ENCODE data around the gene SORBS2.

Gene SORBS2

DNA sequence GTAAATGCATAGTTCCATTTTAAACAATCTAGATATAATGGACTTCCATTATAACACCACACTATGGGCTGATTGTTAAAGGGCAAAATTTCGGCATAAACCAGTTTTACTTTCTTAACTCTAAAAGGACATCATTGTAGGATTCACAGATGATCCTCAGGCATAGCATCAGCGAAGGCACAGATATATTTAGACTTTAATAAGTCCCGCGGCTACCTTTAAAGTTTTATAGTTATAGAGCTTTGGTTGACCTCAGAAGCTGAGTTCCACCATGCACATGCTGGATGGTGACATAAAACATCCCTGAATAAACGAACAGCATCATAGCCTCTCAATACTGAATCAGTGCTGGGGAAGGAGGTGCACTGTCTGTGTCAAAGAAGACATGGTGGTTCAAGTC is 151.7 kb downstream of the SORBS2 start:
- peaks cover 3% of the 10 kb centered on the region; the same call in 1 of the 2 replicates for H3K4me1 ChIP-seq (ENCODE audit: control insufficient read depth, insufficient read depth, low read length)
- WGBS (ENCODE audit: insufficient coverage, insufficient read length): no CpG with 5 or more reads among the region's 5 CpGs
- H3K4me3 ChIP-seq (ENCODE audit: low read length): no peak overlapping the region
- no peaks in the 10 kb centered on the region for H3K36me3 ChIP-seq (ENCODE audit: control insufficient read depth, insufficient read depth, low read length)
- no peak overlapping the region for H3K27ac ChIP-seq (ENCODE audit: low read length)
- no peaks in the 10 kb centered on the region for H3K9me3 ChIP-seq (ENCODE audit: control insufficient read depth, insufficient read depth, low read length)
- DNase-seq (ENCODE audit: low read depth, low spot score): no peak
- H3K27me3 ChIP-seq (ENCODE audit: control insufficient read depth, insufficient read depth, low read length): no peaks in the 10 kb centered on the region

DNA sequence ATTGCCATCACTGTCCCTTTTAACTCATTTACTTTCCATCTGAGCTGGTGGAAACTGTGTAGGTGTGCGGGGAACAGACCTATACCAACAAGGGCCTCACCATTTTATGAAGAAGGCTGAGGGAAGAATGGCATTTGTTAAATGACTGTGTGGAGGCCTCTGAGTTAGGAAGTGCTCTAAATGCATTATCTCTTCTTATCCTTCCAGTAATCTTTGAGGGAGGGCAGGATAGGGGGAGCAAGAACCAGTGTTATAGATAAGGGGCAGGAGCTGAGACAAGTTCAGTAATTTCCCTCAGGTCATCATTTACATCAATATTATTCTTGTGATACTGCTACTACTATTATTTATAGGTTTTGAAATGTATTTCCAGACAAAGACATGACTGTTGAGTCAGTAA is 154.3 kb downstream of the SORBS2 start:
- Histone ChIP-seq H3K27me3 (ENCODE audit: control insufficient read depth, insufficient read depth, low read length) (no peaks in the 10 kb centered on the region), H3K9me3 (ENCODE audit: control insufficient read depth, insufficient read depth, low read length) (no peaks in the 10 kb centered on the region), H3K4me1 (ENCODE audit: control insufficient read depth, insufficient read depth, low read length) (peaks cover 5% of the 10 kb centered on the region; the same call in 1 of the 2 replicates), H3K27ac (ENCODE audit: low read length) (no peak overlapping the region), H3K36me3 (ENCODE audit: control insufficient read depth, insufficient read depth, low read length) (no peaks in the 10 kb centered on the region), H3K4me3 (ENCODE audit: low read length) (no peak overlapping the region)
- no peak for DNase-seq (ENCODE audit: low read depth, low spot score)
- WGBS (ENCODE audit: insufficient coverage, insufficient read length): no CpG with 5 or more reads among the region's 1 CpG

DNA sequence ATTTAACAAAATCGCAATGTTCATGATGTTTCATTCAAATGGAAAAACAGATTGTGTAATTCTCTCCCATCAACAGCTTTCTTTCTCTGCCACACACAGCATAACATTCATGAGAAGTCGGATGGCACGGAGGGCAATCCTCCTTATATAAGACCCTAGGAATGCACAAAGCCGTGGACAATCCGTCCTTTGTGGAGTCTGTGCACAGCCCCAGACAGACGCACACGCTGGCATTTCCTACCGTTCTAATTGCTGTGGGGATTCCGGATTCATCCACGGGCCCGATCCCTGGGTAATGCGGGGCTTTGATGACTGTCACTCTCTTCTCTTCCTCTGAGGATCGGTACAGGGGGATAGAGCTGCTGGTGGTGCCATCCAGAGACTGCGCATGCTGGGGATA is 154.8 kb downstream of the SORBS2 start:
- Histone ChIP-seq H3K27ac (ENCODE audit: low read length) (no peak overlapping the region), H3K4me1 (ENCODE audit: control insufficient read depth, insufficient read depth, low read length) (peaks cover 5% of the 10 kb centered on the region; the same call in 1 of the 2 replicates), H3K36me3 (ENCODE audit: control insufficient read depth, insufficient read depth, low read length) (no peaks in the 10 kb centered on the region), H3K9me3 (ENCODE audit: control insufficient read depth, insufficient read depth, low read length) (no peaks in the 10 kb centered on the region), H3K4me3 (ENCODE audit: low read length) (no peak overlapping the region), H3K27me3 (ENCODE audit: control insufficient read depth, insufficient read depth, low read length) (no peaks in the 10 kb centered on the region)
- WGBS (ENCODE audit: insufficient coverage, insufficient read length): no CpG with 5 or more reads among the region's 14 CpGs
- no peak for DNase-seq (ENCODE audit: low read depth, low spot score)

- H3K4me1 ChIP-seq (ENCODE audit: control insufficient read depth, insufficient read depth, low read length): peaks cover 5% of the 10 kb centered on the region; the same call in 1 of the 2 replicates
- H3K27me3 ChIP-seq (ENCODE audit: control insufficient read depth, insufficient read depth, low read length): no peaks in the 10 kb centered on the region
- no peaks in the 10 kb centered on the region for H3K36me3 ChIP-seq (ENCODE audit: control insufficient read depth, insufficient read depth, low read length)
- H3K27ac ChIP-seq (ENCODE audit: low read length): no peak overlapping the region
- no peak overlapping the region for H3K4me3 ChIP-seq (ENCODE audit: low read length)
- no peak for DNase-seq (ENCODE audit: low read depth, low spot score)
- H3K9me3 ChIP-seq (ENCODE audit: control insufficient read depth, insufficient read depth, low read length): no peaks in the 10 kb centered on the region
- no CpG with 5 or more reads among the region's 6 CpGs for WGBS (ENCODE audit: insufficient coverage, insufficient read length)
These were observed 155.5 kb downstream of the SORBS2 start for GRCh38 chr4:185656467-185656931.

DNA sequence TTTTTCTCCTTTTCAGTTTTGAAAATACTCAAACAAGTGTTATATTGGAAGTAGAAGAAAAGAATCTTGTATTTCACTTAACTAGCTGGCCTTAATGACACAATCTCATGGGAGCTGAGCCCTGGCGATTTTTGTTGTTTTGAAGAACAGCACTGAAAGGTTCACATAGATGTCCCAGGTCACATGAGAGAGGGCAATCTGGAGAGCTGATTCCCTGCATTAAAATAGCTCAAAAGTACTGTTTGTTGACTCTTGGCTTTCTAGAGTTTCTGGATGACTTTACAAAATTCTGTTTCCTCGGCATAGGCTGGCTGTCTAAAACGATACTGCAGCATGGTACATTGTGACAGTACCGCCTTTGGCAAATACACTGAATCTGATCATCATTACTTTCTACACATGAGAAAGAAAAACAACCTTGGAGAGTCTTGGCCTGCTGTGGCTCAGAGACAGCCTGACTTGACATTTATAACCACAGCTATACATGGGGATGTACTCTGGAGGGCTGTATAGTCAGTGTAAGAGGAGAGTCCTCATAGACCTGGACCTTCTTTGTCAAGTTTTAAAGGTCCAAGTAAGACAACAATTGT is 156.9 kb downstream of the SORBS2 start:
- peaks cover 8% of the 10 kb centered on the region; the same call in 1 of the 2 replicates for H3K4me1 ChIP-seq (ENCODE audit: control insufficient read depth, insufficient read depth, low read length)
- H3K36me3 ChIP-seq (ENCODE audit: control insufficient read depth, insufficient read depth, low read length): no peaks in the 10 kb centered on the region

DNA sequence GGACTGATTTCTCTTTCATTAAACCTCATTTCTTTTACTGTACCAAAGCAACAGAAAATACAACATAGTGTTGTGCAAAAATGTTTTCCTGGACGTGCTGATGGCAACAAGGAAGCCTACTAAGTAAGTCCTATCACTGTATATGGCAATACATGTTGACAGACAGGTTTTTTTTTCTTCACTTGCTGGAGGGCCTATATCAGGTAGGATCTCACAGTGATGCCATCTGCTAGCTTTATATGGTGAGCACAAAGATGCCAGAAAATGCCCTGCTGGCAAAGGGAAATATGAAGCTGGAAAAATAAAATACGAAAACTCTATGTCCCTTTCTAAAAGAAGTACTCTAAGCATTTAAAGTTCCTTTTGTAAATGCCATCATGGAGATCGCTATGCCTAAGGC is 157.7 kb downstream of the SORBS2 start:
- WGBS (ENCODE audit: insufficient coverage, insufficient read length): no CpG with 5 or more reads among the region's 3 CpGs
- no peak for DNase-seq (ENCODE audit: low read depth, low spot score)
- Histone ChIP-seq H3K27ac (ENCODE audit: low read length) (no peak overlapping the region), H3K4me1 (ENCODE audit: control insufficient read depth, insufficient read depth, low read length) (peaks cover 8% of the 10 kb centered on the region; the same call in 1 of the 2 replicates), H3K36me3 (ENCODE audit: control insufficient read depth, insufficient read depth, low read length) (no peaks in the 10 kb centered on the region), H3K9me3 (ENCODE audit: control insufficient read depth, insufficient read depth, low read length) (no peaks in the 10 kb centered on the region), H3K4me3 (ENCODE audit: low read length) (no peak overlapping the region), H3K27me3 (ENCODE audit: control insufficient read depth, insufficient read depth, low read length) (no peaks in the 10 kb centered on the region)

More for the DNA sequence above, 156.9 kb downstream of the SORBS2 start:
- no peaks in the 10 kb centered on the region for H3K9me3 ChIP-seq (ENCODE audit: control insufficient read depth, insufficient read depth, low read length)
- WGBS (ENCODE audit: insufficient coverage, insufficient read length): no CpG with 5 or more reads among the region's 4 CpGs
- H3K27me3 ChIP-seq (ENCODE audit: control insufficient read depth, insufficient read depth, low read length): no peaks in the 10 kb centered on the region
- no peak overlapping the region for H3K27ac ChIP-seq (ENCODE audit: low read length)
- no peak overlapping the region for H3K4me3 ChIP-seq (ENCODE audit: low read length)
- DNase-seq (ENCODE audit: low read depth, low spot score): no peak

DNA sequence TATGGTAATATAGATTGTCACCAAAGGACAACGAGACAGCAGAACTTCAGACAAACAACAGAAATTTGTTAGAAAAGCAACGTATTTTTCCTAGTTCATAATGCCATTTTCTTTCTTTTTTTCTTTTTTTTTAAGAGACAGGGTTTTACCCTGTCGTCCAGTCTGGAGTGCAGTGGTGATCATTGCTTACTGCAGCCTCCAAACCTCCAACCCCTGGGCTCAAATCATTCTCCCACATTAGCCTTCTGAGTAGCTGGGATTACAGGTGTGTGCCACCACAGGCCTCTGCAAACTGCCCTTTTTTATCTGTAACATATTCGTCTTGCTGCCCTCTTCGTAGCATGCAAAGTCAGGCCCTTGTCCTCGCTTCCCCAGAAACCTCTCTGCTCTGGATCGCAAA is 160.1 kb downstream of the SORBS2 start:
- Histone ChIP-seq H3K4me1 (ENCODE audit: control insufficient read depth, insufficient read depth, low read length) (peaks cover 8% of the 10 kb centered on the region; the same call in 1 of the 2 replicates), H3K9me3 (ENCODE audit: control insufficient read depth, insufficient read depth, low read length) (no peaks in the 10 kb centered on the region), H3K27ac (ENCODE audit: low read length) (no peak overlapping the region), H3K36me3 (ENCODE audit: control insufficient read depth, insufficient read depth, low read length) (no peaks in the 10 kb centered on the region), H3K27me3 (ENCODE audit: control insufficient read depth, insufficient read depth, low read length) (no peaks in the 10 kb centered on the region), H3K4me3 (ENCODE audit: low read length) (no peak overlapping the region)
- no CpG with 5 or more reads among the region's 7 CpGs for WGBS (ENCODE audit: insufficient coverage, insufficient read length)
- DNase-seq (ENCODE audit: low read depth, low spot score): no peak

DNA sequence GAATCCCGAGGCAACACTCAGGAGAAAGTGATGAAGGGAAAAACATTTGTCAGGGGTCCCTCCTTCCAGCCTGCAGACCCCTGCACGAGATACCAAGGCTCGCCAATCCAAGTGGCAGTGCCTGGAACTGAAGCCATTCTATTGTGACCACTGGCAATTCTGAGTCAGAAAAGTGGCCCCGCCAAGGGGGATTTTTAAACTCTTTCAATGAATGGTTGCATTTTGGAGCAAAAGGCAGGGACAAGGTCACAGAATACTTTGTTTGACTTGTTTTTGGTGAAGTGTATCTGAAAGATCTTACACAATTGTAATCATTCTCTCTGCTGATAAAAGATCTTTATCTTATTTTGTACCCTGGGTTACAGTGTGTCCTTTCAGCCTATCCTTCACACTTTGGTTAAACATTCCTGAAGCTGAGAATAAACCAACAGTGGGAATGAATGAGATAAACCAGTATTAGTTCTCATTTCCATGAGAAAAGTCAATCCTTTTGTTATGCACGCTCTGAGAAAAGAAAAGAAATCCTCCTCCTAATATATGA is 160.8 kb downstream of the SORBS2 start:
- DNase-seq (ENCODE audit: low read depth, low spot score): no peak
- no peaks in the 10 kb centered on the region for H3K36me3 ChIP-seq (ENCODE audit: control insufficient read depth, insufficient read depth, low read length)

GRCh38 chr4:185648631-185649030 is 163.4 kb downstream of the SORBS2 start:
- H3K4me3 ChIP-seq (ENCODE audit: low read length): no peak overlapping the region
- no peak for DNase-seq (ENCODE audit: low read depth, low spot score)
- no CpG with 5 or more reads among the region's 4 CpGs for WGBS (ENCODE audit: insufficient coverage, insufficient read length)
- no peaks in the 10 kb centered on the region for H3K9me3 ChIP-seq (ENCODE audit: control insufficient read depth, insufficient read depth, low read length)
- H3K4me1 ChIP-seq (ENCODE audit: control insufficient read depth, insufficient read depth, low read length): peaks cover 3% of the 10 kb centered on the region; the same call in 1 of the 2 replicates
- no peaks in the 10 kb centered on the region for H3K27me3 ChIP-seq (ENCODE audit: control insufficient read depth, insufficient read depth, low read length)
- H3K27ac ChIP-seq (ENCODE audit: low read length): no peak overlapping the region
- H3K36me3 ChIP-seq (ENCODE audit: control insufficient read depth, insufficient read depth, low read length): no peaks in the 10 kb centered on the region

More for the DNA sequence above, 160.8 kb downstream of the SORBS2 start:
- peaks cover 6% of the 10 kb centered on the region; the same call in 1 of the 2 replicates for H3K4me1 ChIP-seq (ENCODE audit: control insufficient read depth, insufficient read depth, low read length)
- no peak overlapping the region for H3K27ac ChIP-seq (ENCODE audit: low read length)
- H3K27me3 ChIP-seq (ENCODE audit: control insufficient read depth, insufficient read depth, low read length): no peaks in the 10 kb centered on the region
- no peaks in the 10 kb centered on the region for H3K9me3 ChIP-seq (ENCODE audit: control insufficient read depth, insufficient read depth, low read length)
- H3K4me3 ChIP-seq (ENCODE audit: low read length): no peak overlapping the region
- no CpG with 5 or more reads among the region's 5 CpGs for WGBS (ENCODE audit: insufficient coverage, insufficient read length)

- no peak for DNase-seq (ENCODE audit: low read depth, low spot score)
- Histone ChIP-seq H3K27ac (ENCODE audit: low read length) (no peak overlapping the region), H3K36me3 (ENCODE audit: control insufficient read depth, insufficient read depth, low read length) (no peaks in the 10 kb centered on the region), H3K9me3 (ENCODE audit: control insufficient read depth, insufficient read depth, low read length) (no peaks in the 10 kb centered on the region), H3K4me3 (ENCODE audit: low read length) (no peak overlapping the region), H3K4me1 (ENCODE audit: control insufficient read depth, insufficient read depth, low read length) (peaks cover 2% of the 10 kb centered on the region; the same call in 1 of the 2 replicates), H3K27me3 (ENCODE audit: control insufficient read depth, insufficient read depth, low read length) (no peaks in the 10 kb centered on the region)
- no CpG with 5 or more reads among the region's 1 CpG for WGBS (ENCODE audit: insufficient coverage, insufficient read length)
These were observed 166.6 kb downstream of the SORBS2 start for GRCh38 chr4:185645403-185645802.

DNA sequence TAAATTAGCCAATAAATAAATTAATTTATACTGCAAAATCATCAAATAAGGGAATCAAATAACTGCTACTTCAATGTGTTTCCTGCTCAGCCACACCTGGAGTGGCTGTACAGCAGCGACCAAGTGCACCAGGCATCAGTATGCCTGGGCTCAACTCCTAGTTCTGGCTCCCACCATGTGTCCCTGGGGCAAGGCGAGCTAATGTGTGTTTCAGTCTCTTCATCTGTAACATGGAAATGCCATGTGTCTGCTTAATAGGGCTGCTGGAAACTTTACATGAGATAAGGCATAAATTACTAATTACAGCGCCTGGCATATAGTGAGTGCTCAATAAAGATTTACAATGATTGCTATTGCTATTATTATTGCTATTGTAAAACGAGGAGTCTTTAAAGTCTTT is 167.6 kb downstream of the SORBS2 start:
- no peak for DNase-seq (ENCODE audit: low read depth, low spot score)
- H3K27ac ChIP-seq (ENCODE audit: low read length): no peak overlapping the region
- no CpG with 5 or more reads among the region's 4 CpGs for WGBS (ENCODE audit: insufficient coverage, insufficient read length)
- no peak overlapping the region for H3K4me3 ChIP-seq (ENCODE audit: low read length)
- H3K36me3 ChIP-seq (ENCODE audit: control insufficient read depth, insufficient read depth, low read length): no peaks in the 10 kb centered on the region
- H3K9me3 ChIP-seq (ENCODE audit: control insufficient read depth, insufficient read depth, low read length): no peaks in the 10 kb centered on the region
- H3K4me1 ChIP-seq (ENCODE audit: control insufficient read depth, insufficient read depth, low read length): peaks cover 2% of the 10 kb centered on the region; the same call in 1 of the 2 replicates
- H3K27me3 ChIP-seq (ENCODE audit: control insufficient read depth, insufficient read depth, low read length): no peaks in the 10 kb centered on the region

All from iPS DF 6.9 (cell line).